GM23338 (cell line): ENCODE results near the gene SMYD3. TPM values are rescaled to one million over a fixed set of nuclear protein-coding genes. Genes with fewer than 3 reads are reported as not detected.

Experiments
- ATAC-seq: fragments of 200-7000 bp; cut with Tn5 transposase; 3 replicates; pipeline ENCODE4 v1.9.1; 2020
- DNase-seq: peaks from one replicate; pipeline ENCODE4 v3.0.0-alpha.2; 2015; ENCODE audit warnings: low spot score
- H2AFZ ChIP-seq: fragments of 200-600 bp; sonication (generic); 2 replicates; pipeline ENCODE4 v1.8.0; 2016; ENCODE audit warnings: antibody characterized with exemption, mild to moderate bottlenecking, moderate library complexity
- H3F3A ChIP-seq: fragments of 200-600 bp; sonication (generic); replicated peaks from 2 replicates; pipeline ENCODE4 v1.8.0; 2017; ENCODE audit warnings: antibody characterized with exemption, mixed run types, low read depth
- H3K27ac ChIP-seq: fragments of 200-600 bp; sonication (generic); 2 replicates; pipeline ENCODE4 v1.6.1; 2016; ENCODE audit warnings: low read depth
- H3K27me3 ChIP-seq: fragments of 200-600 bp; sonication (generic); 2 replicates; pipeline ENCODE4 v1.8.0; 2016; ENCODE audit warnings: mild to moderate bottlenecking, mixed run types, moderate library complexity; ENCODE audit not compliant: insufficient read depth
- H3K36me3 ChIP-seq: fragments of 200-600 bp; sonication (generic); 2 replicates; pipeline ENCODE4 v1.8.0; 2016; ENCODE audit warnings: mild to moderate bottlenecking; ENCODE audit not compliant: insufficient read depth
- H3K4me1 ChIP-seq: fragments of 200-600 bp; sonication (generic); 2 replicates; pipeline ENCODE4 v1.8.0; 2016; ENCODE audit warnings: mild to moderate bottlenecking, moderate library complexity; ENCODE audit not compliant: insufficient read depth
- H3K4me2 ChIP-seq: fragments of 200-600 bp; sonication (generic); 2 replicates; pipeline ENCODE4 v1.7.1; 2017; ENCODE audit warnings: mixed run types
- H3K4me3 ChIP-seq: fragments of 200-600 bp; sonication (generic); 2 replicates; pipeline ENCODE4 v1.6.1; 2016; ENCODE audit warnings: mixed run types
- H3K79me2 ChIP-seq: fragments of 200-600 bp; sonication (generic); replicated peaks from 2 replicates; pipeline ENCODE4 v1.8.0; 2017; ENCODE audit warnings: mild to moderate bottlenecking; ENCODE audit not compliant: insufficient read depth
- H3K9me2 ChIP-seq: fragments of 200-600 bp; sonication (generic); 2 replicates; pipeline ENCODE4 v1.8.0; 2017; ENCODE audit not compliant: insufficient read depth
- H4K20me1 ChIP-seq: fragments of 200-600 bp; sonication (generic); replicated peaks from 2 replicates; pipeline ENCODE4 v1.8.0; 2017; ENCODE audit warnings: mild to moderate bottlenecking; ENCODE audit not compliant: insufficient read depth
- H3K27ac Mint-ChIP-seq: 2 replicates; pipeline ENCODE4 v1.8.0; 2020; ENCODE audit warnings: inconsistent platforms, mild to moderate bottlenecking, moderate library complexity, mixed read lengths
- H3K27me3 Mint-ChIP-seq: 3 replicates; pipeline ENCODE4 v1.8.0; 2022; ENCODE audit warnings: low read depth, mild to moderate bottlenecking, moderate library complexity, mixed read lengths, inconsistent platforms; ENCODE audit not compliant: insufficient read depth, poor library complexity
- H3K36me3 Mint-ChIP-seq: 3 replicates; pipeline ENCODE4 v1.8.0; 2021; ENCODE audit warnings: low read depth, mild to moderate bottlenecking, inconsistent platforms, moderate library complexity, mixed read lengths
- H3K4me1 Mint-ChIP-seq: 3 replicates; pipeline ENCODE4 v1.8.0; 2020; ENCODE audit warnings: mild to moderate bottlenecking, inconsistent platforms, mixed read lengths
- H3K4me3 Mint-ChIP-seq: 3 replicates; pipeline ENCODE4 v1.8.0; 2021; ENCODE audit warnings: moderate library complexity, mild to moderate bottlenecking, inconsistent platforms, mixed read lengths
- H3K9me3 Mint-ChIP-seq: 3 replicates; pipeline ENCODE4 v1.8.0; 2020; ENCODE audit warnings: moderate library complexity, mild to moderate bottlenecking, inconsistent platforms, mixed read lengths
- CREB1 ChIP-seq: fragments of 250-450 bp; sonication (Bioruptor Pico); IDR thresholded peaks from 2 replicates; pipeline ENCODE4 v1.5.0; 2020; ENCODE audit warnings: low read depth, mild to moderate bottlenecking, moderate library complexity
- EZH2 ChIP-seq: fragments of 200-600 bp; sonication (generic); IDR thresholded peaks from one replicate; pipeline ENCODE4 v1.8.0; 2017; ENCODE audit warnings: antibody characterized with exemption, mild to moderate bottlenecking, low read depth; ENCODE audit not compliant: unreplicated experiment
- EZH2phosphoT487 ChIP-seq: fragments of 200-600 bp; sonication (generic); IDR thresholded peaks from one replicate; pipeline ENCODE4 v1.8.1; 2018; ENCODE audit warnings: antibody characterized with exemption; ENCODE audit not compliant: unreplicated experiment
- JUNB ChIP-seq: IDR thresholded peaks from one replicate; pipeline ENCODE4 v1.6.1; 2016; ENCODE audit warnings: antibody characterized with exemption; ENCODE audit not compliant: unreplicated experiment
- NANOG ChIP-seq: IDR thresholded peaks from 2 replicates; pipeline ENCODE4 v1.6.1; 2016; ENCODE audit warnings: antibody characterized with exemption, borderline replicate concordance
- POLR2AphosphoS5 ChIP-seq: IDR thresholded peaks from 2 replicates; pipeline ENCODE4 v1.6.1; 2016; ENCODE audit warnings: antibody characterized with exemption, low read depth
- STAT1 ChIP-seq: IDR thresholded peaks from one replicate; pipeline ENCODE4 v1.6.1; 2016; ENCODE audit warnings: antibody characterized with exemption; ENCODE audit not compliant: unreplicated experiment
- ZNF114 ChIP-seq: fragments of 250-450 bp; sonication (Bioruptor Pico); IDR thresholded peaks from 2 replicates; pipeline ENCODE4 v1.5.0; 2020; ENCODE audit warnings: mild to moderate bottlenecking, moderate library complexity
- ZNF331 ChIP-seq: fragments of 250-450 bp; sonication (Bioruptor Pico); IDR thresholded peaks from 2 replicates; pipeline ENCODE4 v1.5.0; 2020; ENCODE audit warnings: low read depth, mild to moderate bottlenecking, moderate library complexity
- polyA plus RNA-seq: library from polyadenylated mRNA; unstranded; fragments of >200 nt; fragmentation: Nextera tagmentation; extraction: Ambion mirVana; gene quantifications from 2 replicates; pipeline ENCODE4 v1.2.1, GENCODE V29; 2016
- total RNA-seq: library from RNA; depleted of rRNA; stranded (reverse); fragments of >200 nt; shearing (Covaris generic); gene quantifications from 2 replicates; pipeline ENCODE4 v1.2.3, GENCODE V29; 2014
- TF ChIP-seq, protein P1 (sequence below), 2 experiments: fragments of 200-600 bp in 1 of 2; sonication (generic) in 1 of 2; conservative IDR thresholded peaks; 2 replicates each; pipeline versions ENCODE4 v1.5.1 to v1.6.1; 2016 to 2017; ENCODE audit warnings: antibody characterized with exemption in 2 of 2, low read depth in 2 of 2, mild to moderate bottlenecking in 2 of 2, moderate library complexity in 1 of 2
- TF ChIP-seq, protein P2 (sequence below): IDR thresholded peaks from one replicate; pipeline ENCODE4 v1.6.1; 2018; ENCODE audit warnings: antibody characterized with exemption; ENCODE audit not compliant: unreplicated experiment
- TF ChIP-seq, protein P3 (sequence below): IDR thresholded peaks from 2 replicates; pipeline ENCODE4 v1.6.1; 2016; ENCODE audit warnings: antibody characterized with exemption
- TF ChIP-seq, protein P4 (sequence below): fragments of 250-450 bp; sonication (Bioruptor Pico); IDR thresholded peaks from 2 replicates; pipeline ENCODE4 v1.5.0; 2020; ENCODE audit warnings: mild to moderate bottlenecking, moderate library complexity

The SMYD3 gene
- total and polyA plus RNA-seq, 2 experiments from 2014 or later = 31.8 to 34.4 TPM

DNA sequence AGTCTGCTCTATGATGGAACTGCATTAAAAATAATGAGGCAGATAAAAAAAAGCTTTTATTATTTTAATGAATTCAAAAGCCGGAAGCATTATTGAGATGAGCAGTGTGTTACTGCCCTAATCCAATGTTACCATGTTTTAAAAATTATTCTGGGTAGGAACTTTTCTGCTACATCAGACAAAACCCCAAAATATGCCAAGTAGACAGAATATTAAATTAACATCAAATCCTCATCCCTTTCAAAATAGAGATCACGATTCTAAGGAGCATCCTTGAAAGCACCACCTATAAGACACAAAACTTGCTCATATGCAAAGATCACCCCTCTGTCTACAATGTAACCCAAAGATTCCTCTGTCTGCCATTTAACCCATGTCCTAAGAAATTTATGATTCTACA is 357.5 kb downstream of the SMYD3 start:
- Mint-ChIP-seq H3K9me3 (peaks cover 23% of the 10 kb centered on the region), H3K4me3 (no peak overlapping the region), H3K36me3 (peaks cover 17% of the 10 kb centered on the region), H3K27ac (no peak overlapping the region), H3K27me3 (no peaks in the 10 kb centered on the region), H3K4me1 (peaks cover 5% of the 10 kb centered on the region; the same call in 2 of the 3 replicates)
- Histone ChIP-seq H3K36me3 (no peaks in the 10 kb centered on the region), H3K4me3 (no peak overlapping the region), H3K79me2 (no peaks in the 10 kb centered on the region), H4K20me1 (no peaks in the 10 kb centered on the region), H3K27me3 (no peaks in the 10 kb centered on the region), H3K9me2 (no peaks in the 10 kb centered on the region), H3K4me2 (no peak overlapping the region), H3K4me1 (no peaks in the 10 kb centered on the region), H3K27ac (no peak overlapping the region), H2AFZ (no peak overlapping the region), H3F3A (no peaks in the 10 kb centered on the region)
- TF ChIP-seq, protein P1, sequence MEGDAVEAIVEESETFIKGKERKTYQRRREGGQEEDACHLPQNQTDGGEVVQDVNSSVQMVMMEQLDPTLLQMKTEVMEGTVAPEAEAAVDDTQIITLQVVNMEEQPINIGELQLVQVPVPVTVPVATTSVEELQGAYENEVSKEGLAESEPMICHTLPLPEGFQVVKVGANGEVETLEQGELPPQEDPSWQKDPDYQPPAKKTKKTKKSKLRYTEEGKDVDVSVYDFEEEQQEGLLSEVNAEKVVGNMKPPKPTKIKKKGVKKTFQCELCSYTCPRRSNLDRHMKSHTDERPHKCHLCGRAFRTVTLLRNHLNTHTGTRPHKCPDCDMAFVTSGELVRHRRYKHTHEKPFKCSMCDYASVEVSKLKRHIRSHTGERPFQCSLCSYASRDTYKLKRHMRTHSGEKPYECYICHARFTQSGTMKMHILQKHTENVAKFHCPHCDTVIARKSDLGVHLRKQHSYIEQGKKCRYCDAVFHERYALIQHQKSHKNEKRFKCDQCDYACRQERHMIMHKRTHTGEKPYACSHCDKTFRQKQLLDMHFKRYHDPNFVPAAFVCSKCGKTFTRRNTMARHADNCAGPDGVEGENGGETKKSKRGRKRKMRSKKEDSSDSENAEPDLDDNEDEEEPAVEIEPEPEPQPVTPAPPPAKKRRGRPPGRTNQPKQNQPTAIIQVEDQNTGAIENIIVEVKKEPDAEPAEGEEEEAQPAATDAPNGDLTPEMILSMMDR (conservative IDR thresholded peaks at IDR 0.05; ENCODE audit: low read depth in 2 of 2) = no peak
- TF ChIP-seq ZNF114 (CRISPR knock-in tag) (no peak), EZH2phosphoT487 (no peak), JUNB (no peak), POLR2AphosphoS5 (no peak), CREB1 (CRISPR knock-in tag) (no peak), STAT1 (no peak), NANOG (no peak), EZH2 (no peak), ZNF331 (CRISPR knock-in tag) (no peak)
- TF ChIP-seq, protein P2, sequence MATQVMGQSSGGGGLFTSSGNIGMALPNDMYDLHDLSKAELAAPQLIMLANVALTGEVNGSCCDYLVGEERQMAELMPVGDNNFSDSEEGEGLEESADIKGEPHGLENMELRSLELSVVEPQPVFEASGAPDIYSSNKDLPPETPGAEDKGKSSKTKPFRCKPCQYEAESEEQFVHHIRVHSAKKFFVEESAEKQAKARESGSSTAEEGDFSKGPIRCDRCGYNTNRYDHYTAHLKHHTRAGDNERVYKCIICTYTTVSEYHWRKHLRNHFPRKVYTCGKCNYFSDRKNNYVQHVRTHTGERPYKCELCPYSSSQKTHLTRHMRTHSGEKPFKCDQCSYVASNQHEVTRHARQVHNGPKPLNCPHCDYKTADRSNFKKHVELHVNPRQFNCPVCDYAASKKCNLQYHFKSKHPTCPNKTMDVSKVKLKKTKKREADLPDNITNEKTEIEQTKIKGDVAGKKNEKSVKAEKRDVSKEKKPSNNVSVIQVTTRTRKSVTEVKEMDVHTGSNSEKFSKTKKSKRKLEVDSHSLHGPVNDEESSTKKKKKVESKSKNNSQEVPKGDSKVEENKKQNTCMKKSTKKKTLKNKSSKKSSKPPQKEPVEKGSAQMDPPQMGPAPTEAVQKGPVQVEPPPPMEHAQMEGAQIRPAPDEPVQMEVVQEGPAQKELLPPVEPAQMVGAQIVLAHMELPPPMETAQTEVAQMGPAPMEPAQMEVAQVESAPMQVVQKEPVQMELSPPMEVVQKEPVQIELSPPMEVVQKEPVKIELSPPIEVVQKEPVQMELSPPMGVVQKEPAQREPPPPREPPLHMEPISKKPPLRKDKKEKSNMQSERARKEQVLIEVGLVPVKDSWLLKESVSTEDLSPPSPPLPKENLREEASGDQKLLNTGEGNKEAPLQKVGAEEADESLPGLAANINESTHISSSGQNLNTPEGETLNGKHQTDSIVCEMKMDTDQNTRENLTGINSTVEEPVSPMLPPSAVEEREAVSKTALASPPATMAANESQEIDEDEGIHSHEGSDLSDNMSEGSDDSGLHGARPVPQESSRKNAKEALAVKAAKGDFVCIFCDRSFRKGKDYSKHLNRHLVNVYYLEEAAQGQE = no peak
- TF ChIP-seq, protein P3, sequence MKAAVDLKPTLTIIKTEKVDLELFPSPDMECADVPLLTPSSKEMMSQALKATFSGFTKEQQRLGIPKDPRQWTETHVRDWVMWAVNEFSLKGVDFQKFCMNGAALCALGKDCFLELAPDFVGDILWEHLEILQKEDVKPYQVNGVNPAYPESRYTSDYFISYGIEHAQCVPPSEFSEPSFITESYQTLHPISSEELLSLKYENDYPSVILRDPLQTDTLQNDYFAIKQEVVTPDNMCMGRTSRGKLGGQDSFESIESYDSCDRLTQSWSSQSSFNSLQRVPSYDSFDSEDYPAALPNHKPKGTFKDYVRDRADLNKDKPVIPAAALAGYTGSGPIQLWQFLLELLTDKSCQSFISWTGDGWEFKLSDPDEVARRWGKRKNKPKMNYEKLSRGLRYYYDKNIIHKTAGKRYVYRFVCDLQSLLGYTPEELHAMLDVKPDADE = no peak
- TF ChIP-seq, protein P4, sequence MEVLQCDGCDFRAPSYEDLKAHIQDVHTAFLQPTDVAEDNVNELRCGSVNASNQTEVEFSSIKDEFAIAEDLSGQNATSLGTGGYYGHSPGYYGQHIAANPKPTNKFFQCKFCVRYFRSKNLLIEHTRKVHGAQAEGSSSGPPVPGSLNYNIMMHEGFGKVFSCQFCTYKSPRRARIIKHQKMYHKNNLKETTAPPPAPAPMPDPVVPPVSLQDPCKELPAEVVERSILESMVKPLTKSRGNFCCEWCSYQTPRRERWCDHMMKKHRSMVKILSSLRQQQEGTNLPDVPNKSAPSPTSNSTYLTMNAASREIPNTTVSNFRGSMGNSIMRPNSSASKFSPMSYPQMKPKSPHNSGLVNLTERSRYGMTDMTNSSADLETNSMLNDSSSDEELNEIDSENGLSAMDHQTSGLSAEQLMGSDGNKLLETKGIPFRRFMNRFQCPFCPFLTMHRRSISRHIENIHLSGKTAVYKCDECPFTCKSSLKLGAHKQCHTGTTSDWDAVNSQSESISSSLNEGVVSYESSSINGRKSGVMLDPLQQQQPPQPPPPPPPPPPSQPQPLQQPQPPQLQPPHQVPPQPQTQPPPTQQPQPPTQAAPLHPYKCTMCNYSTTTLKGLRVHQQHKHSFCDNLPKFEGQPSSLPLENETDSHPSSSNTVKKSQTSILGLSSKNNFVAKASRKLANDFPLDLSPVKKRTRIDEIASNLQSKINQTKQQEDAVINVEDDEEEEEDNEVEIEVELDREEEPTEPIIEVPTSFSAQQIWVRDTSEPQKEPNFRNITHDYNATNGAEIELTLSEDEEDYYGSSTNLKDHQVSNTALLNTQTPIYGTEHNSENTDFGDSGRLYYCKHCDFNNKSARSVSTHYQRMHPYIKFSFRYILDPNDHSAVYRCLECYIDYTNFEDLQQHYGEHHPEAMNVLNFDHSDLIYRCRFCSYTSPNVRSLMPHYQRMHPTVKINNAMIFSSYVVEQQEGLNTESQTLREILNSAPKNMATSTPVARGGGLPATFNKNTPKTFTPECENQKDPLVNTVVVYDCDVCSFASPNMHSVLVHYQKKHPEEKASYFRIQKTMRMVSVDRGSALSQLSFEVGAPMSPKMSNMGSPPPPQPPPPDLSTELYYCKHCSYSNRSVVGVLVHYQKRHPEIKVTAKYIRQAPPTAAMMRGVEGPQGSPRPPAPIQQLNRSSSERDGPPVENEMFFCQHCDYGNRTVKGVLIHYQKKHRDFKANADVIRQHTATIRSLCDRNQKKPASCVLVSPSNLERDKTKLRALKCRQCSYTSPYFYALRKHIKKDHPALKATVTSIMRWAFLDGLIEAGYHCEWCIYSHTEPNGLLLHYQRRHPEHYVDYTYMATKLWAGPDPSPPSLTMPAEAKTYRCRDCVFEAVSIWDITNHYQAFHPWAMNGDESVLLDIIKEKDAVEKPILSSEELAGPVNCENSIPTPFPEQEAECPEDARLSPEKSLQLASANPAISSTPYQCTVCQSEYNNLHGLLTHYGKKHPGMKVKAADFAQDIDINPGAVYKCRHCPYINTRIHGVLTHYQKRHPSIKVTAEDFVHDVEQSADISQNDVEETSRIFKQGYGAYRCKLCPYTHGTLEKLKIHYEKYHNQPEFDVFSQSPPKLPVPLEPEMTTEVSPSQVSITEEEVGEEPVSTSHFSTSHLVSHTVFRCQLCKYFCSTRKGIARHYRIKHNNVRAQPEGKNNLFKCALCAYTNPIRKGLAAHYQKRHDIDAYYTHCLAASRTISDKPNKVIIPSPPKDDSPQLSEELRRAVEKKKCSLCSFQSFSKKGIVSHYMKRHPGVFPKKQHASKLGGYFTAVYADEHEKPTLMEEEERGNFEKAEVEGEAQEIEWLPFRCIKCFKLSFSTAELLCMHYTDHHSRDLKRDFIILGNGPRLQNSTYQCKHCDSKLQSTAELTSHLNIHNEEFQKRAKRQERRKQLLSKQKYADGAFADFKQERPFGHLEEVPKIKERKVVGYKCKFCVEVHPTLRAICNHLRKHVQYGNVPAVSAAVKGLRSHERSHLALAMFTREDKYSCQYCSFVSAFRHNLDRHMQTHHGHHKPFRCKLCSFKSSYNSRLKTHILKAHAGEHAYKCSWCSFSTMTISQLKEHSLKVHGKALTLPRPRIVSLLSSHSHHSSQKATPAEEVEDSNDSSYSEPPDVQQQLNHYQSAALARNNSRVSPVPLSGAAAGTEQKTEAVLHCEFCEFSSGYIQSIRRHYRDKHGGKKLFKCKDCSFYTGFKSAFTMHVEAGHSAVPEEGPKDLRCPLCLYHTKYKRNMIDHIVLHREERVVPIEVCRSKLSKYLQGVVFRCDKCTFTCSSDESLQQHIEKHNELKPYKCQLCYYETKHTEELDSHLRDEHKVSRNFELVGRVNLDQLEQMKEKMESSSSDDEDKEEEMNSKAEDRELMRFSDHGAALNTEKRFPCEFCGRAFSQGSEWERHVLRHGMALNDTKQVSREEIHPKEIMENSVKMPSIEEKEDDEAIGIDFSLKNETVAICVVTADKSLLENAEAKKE (CRISPR knock-in tag) = no peak
- DNase-seq (no peak), ATAC-seq (no peak)
